ENCODE data around the gene DOCK8.
"Not testable (repeated sequence)": the region's sequence is repeated elsewhere in the genome, so short reads cannot be mapped to it uniquely, and the experiment has no call there.

The DOCK8 gene

GRCh38 chr9:227860-228259, 13.2 kb downstream of the DOCK8 start:
- DNase-seq: no peak

GRCh38 chr9:228929-229695, 14.4 kb downstream of the DOCK8 start:
- DNase-seq: no peak

- not testable (repeated sequence) for DNase-seq
These were observed 17.0 kb downstream of the DOCK8 start for GRCh38 chr9:231625-232024.

GRCh38 chr9:233708-234107, 19.0 kb downstream of the DOCK8 start:
- DNase-seq: not testable (repeated sequence)

- DNase-seq: no peak
These were observed 22.6 kb downstream of the DOCK8 start for GRCh38 chr9:237141-237857.

GRCh38 chr9:237858-238345, 23.2 kb downstream of the DOCK8 start:
- DNase-seq: no peak

- DNase-seq: no peak
These were observed 27.9 kb downstream of the DOCK8 start for GRCh38 chr9:242461-243080.

- no peak for DNase-seq
These were observed 33.8 kb downstream of the DOCK8 start for GRCh38 chr9:248278-248961.

GRCh38 chr9:249025-249424, 34.4 kb downstream of the DOCK8 start:
- no peak for DNase-seq

GRCh38 chr9:250039-250438, 35.4 kb downstream of the DOCK8 start:
- DNase-seq: no peak

- no peak for DNase-seq
These were observed 36.0 kb downstream of the DOCK8 start for GRCh38 chr9:250625-251024.

- no peak for DNase-seq
These were observed 36.7 kb downstream of the DOCK8 start for GRCh38 chr9:251398-251797.

GRCh38 chr9:253539-253938, 38.9 kb downstream of the DOCK8 start:
- DNase-seq: no peak

- DNase-seq: no peak
These were observed 39.9 kb downstream of the DOCK8 start for GRCh38 chr9:254516-254915.

- no peak for DNase-seq
These were observed 43.3 kb downstream of the DOCK8 start for GRCh38 chr9:257957-258356.

- no peak for DNase-seq
These were observed 45.0 kb downstream of the DOCK8 start for GRCh38 chr9:259405-260404.

- DNase-seq: no peak
These were observed 49.6 kb downstream of the DOCK8 start for GRCh38 chr9:264231-264630.

GRCh38 chr9:265209-265870, 50.7 kb downstream of the DOCK8 start:
- DNase-seq: no peak

- no peak for DNase-seq
These were observed 51.6 kb downstream of the DOCK8 start for GRCh38 chr9:266228-266627.

- no peak for DNase-seq
These were observed 54.0 kb downstream of the DOCK8 start for GRCh38 chr9:268616-269015.

GRCh38 chr9:269081-269711, 54.5 kb downstream of the DOCK8 start:
- DNase-seq: no peak
